GM12874 (cell line): ENCODE measurements around the gene NINL.

Experiments
- TF ChIP-seq, protein P1 (sequence below): IDR thresholded peaks from 2 replicates; pipeline ENCODE4 v1.5.1; 2011; ENCODE audit warnings: low read depth, mild to moderate bottlenecking, control low read depth, low read length, moderate library complexity; ENCODE audit not compliant: insufficient read depth

NINL gene

GRCh38 chr20:25468126-25469075 lies 116.9 kb downstream of the NINL start:
- TF ChIP-seq, protein P1, sequence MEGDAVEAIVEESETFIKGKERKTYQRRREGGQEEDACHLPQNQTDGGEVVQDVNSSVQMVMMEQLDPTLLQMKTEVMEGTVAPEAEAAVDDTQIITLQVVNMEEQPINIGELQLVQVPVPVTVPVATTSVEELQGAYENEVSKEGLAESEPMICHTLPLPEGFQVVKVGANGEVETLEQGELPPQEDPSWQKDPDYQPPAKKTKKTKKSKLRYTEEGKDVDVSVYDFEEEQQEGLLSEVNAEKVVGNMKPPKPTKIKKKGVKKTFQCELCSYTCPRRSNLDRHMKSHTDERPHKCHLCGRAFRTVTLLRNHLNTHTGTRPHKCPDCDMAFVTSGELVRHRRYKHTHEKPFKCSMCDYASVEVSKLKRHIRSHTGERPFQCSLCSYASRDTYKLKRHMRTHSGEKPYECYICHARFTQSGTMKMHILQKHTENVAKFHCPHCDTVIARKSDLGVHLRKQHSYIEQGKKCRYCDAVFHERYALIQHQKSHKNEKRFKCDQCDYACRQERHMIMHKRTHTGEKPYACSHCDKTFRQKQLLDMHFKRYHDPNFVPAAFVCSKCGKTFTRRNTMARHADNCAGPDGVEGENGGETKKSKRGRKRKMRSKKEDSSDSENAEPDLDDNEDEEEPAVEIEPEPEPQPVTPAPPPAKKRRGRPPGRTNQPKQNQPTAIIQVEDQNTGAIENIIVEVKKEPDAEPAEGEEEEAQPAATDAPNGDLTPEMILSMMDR, result no peak

- TF ChIP-seq, protein P1, result no peak
Observed at GRCh38 chr20:25467441-25467840, 117.9 kb downstream of the NINL start.

DNA sequence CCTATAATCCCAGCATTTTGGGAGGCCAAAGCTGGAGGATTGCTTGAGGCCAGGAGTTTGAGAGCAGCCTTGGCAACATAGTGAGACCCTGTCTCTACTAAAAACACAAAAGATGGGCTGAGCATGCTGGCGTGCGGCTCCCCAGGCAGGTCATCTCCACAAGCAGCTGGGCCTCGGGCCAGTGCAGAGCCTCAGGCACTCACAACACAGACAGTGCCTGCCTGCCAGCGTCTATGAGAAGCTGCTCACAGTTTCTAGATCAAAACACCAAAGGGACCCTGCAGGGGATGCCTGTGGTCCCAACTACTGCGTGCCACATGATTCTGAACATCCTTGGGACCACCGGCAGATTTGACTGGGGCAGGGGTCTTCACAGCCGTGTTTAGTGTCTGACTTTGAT lies 118.5 kb downstream of the NINL start:
- TF ChIP-seq, protein P1, result no peak

- TF ChIP-seq, protein P1, result no peak
Observed at GRCh38 chr20:25465243-25466135, 119.8 kb downstream of the NINL start.

GRCh38 chr20:25464501-25465242 lies 120.7 kb downstream of the NINL start:
- TF ChIP-seq, protein P1, result no peak

GRCh38 chr20:25461786-25462545 lies 123.4 kb downstream of the NINL start:
- TF ChIP-seq, protein P1, result no peak
